ENCODE data around the gene AKT1S1.

AKT1S1 gene

DNA sequence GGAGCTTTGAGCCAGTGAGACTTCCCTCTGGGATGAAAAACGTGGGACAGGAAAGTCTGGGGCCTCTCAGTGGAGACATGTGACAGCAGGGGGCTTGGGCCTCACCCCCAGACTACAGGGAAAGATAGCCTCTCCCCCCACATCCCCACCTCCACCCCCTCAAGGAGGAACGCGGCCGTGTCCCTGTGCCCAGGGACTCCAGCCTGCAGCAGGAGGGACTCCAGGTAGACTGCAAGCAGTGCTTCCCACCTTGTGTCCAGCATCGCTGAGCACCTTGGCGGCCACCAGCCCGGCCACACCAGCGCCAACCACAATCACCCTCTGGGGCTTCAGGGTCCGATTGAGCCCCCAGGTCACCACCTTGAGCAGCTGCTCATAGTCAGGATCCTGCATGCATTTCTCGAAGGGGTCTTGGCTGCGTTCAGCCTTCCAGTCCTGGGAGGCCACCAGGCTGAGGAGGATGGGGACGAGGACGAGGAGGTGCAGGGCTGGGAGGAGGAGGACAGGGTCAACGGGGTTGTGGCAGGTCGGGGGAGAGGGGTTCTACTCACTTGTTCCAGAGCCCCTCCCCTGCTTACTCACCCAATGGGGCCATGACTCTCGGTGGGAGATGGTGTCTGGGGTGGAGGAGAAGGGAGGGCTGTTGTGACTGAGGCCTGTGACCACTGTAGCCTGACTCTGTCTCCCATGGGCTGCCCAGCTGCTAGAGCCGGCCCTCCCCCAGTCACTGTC is 18.6 kb upstream of the AKT1S1 start:
- ChIA-PET POLR2A (interaction anchor here (0.6 kb wide), 1 partner anchor 9 kb away, joined by 4 read pairs; no protein-coding TSS in a partner anchor), CTCF (no interaction called here)
- no peak overlapping the region for H3K27ac ChIP-seq (ENCODE audit: extremely low read depth, low read depth, low read length)
- H3K4me1 ChIP-seq (ENCODE audit: control insufficient read depth, insufficient read depth, low read length), result no peaks in the 10 kb centered on the region
- H3K4me3 ChIP-seq (ENCODE audit: low read depth, low read length), result no peak overlapping the region
- TF ChIP-seq ZFP37 (tag by site-specific recombination; IDR thresholded peaks at IDR 0.05) (no peak), WT1 (tag by site-specific recombination; IDR thresholded peaks at IDR 0.05) (no peak), ZNF623 (tag by site-specific recombination; IDR thresholded peaks at IDR 0.05) (no peak), ZBTB17 (tag by site-specific recombination; IDR thresholded peaks at IDR 0.05) (no peak), ZNF133 (tag by site-specific recombination; IDR thresholded peaks at IDR 0.05) (no peak), ZNF658 (tag by site-specific recombination; IDR thresholded peaks at IDR 0.05) (no peak), ZNF529 (tag by site-specific recombination; IDR thresholded peaks at IDR 0.05; ENCODE audit: insufficient replicate concordance) (no peak), ZNF223 (tag by site-specific recombination; IDR thresholded peaks at IDR 0.05) (no peak), ZNF629 (tag by site-specific recombination; IDR thresholded peaks at IDR 0.05) (no peak), ZNF624 (tag by site-specific recombination; IDR thresholded peaks at IDR 0.05) (no peak)
- TF ChIP-seq, protein P1, sequence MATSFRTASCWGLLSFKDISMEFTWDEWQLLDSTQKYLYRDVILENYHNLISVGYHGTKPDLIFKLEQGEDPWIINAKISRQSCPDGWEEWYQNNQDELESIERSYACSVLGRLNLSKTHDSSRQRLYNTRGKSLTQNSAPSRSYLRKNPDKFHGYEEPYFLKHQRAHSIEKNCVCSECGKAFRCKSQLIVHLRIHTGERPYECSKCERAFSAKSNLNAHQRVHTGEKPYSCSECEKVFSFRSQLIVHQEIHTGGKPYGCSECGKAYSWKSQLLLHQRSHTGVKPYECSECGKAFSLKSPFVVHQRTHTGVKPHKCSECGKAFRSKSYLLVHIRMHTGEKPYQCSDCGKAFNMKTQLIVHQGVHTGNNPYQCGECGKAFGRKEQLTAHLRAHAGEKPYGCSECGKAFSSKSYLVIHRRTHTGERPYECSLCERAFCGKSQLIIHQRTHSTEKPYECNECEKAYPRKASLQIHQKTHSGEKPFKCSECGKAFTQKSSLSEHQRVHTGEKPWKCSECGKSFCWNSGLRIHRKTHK (tag by site-specific recombination; IDR thresholded peaks at IDR 0.05), result no peak
- TF ChIP-seq, protein P2, sequence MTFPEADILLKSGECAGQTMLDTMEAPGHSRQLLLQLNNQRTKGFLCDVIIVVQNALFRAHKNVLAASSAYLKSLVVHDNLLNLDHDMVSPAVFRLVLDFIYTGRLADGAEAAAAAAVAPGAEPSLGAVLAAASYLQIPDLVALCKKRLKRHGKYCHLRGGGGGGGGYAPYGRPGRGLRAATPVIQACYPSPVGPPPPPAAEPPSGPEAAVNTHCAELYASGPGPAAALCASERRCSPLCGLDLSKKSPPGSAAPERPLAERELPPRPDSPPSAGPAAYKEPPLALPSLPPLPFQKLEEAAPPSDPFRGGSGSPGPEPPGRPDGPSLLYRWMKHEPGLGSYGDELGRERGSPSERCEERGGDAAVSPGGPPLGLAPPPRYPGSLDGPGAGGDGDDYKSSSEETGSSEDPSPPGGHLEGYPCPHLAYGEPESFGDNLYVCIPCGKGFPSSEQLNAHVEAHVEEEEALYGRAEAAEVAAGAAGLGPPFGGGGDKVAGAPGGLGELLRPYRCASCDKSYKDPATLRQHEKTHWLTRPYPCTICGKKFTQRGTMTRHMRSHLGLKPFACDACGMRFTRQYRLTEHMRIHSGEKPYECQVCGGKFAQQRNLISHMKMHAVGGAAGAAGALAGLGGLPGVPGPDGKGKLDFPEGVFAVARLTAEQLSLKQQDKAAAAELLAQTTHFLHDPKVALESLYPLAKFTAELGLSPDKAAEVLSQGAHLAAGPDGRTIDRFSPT (tag by site-specific recombination; IDR thresholded peaks at IDR 0.05), result no peak
- TF ChIP-seq, protein P3, sequence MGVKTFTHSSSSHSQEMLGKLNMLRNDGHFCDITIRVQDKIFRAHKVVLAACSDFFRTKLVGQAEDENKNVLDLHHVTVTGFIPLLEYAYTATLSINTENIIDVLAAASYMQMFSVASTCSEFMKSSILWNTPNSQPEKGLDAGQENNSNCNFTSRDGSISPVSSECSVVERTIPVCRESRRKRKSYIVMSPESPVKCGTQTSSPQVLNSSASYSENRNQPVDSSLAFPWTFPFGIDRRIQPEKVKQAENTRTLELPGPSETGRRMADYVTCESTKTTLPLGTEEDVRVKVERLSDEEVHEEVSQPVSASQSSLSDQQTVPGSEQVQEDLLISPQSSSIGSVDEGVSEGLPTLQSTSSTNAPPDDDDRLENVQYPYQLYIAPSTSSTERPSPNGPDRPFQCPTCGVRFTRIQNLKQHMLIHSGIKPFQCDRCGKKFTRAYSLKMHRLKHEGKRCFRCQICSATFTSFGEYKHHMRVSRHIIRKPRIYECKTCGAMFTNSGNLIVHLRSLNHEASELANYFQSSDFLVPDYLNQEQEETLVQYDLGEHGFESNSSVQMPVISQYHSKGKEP (tag by site-specific recombination; IDR thresholded peaks at IDR 0.05), result no peak
- TF ChIP-seq, protein P4, sequence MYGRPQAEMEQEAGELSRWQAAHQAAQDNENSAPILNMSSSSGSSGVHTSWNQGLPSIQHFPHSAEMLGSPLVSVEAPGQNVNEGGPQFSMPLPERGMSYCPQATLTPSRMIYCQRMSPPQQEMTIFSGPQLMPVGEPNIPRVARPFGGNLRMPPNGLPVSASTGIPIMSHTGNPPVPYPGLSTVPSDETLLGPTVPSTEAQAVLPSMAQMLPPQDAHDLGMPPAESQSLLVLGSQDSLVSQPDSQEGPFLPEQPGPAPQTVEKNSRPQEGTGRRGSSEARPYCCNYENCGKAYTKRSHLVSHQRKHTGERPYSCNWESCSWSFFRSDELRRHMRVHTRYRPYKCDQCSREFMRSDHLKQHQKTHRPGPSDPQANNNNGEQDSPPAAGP (tag by site-specific recombination; IDR thresholded peaks at IDR 0.05), result no peak
- no peaks in the 10 kb centered on the region for H3K9me3 ChIP-seq (ENCODE audit: control insufficient read depth, insufficient read depth, low read depth, low read length)
- H3K36me3 ChIP-seq (ENCODE audit: control insufficient read depth in 2 of 2, insufficient read depth in 1 of 2, low read length in 2 of 2), result no peaks in the 10 kb centered on the region

DNA sequence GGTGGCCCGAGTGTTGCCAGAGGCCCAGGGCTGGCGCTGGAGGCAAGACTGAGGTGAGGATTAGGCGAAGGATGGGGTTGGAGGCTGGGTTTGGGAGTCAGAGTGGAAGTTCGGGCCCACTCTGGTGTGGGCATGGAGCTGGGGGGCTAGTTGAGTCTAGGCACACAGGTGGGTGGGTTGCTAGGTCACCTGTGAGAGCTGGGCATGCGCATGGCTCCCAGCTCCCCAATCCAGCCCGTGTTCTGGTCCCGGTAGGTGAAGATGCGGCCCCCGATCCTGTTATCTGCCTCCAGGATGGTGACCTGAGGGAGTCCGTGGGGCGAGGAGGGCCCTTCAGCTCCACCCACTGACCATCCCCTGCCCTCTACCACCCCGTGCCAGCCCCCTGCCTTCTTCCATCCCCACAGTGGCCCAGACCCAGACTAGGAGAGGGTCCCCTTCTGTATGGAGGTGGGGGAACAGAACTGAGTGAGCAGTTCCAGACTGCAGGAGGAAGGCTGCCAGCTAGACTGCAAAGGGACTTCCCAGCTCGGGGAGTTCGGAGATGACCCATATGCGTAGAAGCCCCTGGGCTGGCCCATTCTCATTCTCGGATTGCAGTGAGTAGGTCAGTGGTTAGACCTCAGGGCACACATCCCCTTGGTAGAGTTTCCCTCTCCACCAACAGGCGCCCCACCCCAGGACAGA is 17.9 kb upstream of the AKT1S1 start:
- CTCF ChIA-PET, result interaction anchor here (0.6 kb wide), 1 partner anchor 423 kb away, joined by 6 read pairs; no protein-coding TSS in a partner anchor
- Histone ChIP-seq H3K4me1 (ENCODE audit: control insufficient read depth, insufficient read depth, low read length) (no peaks in the 10 kb centered on the region), H3K36me3 (ENCODE audit: control insufficient read depth in 2 of 2, insufficient read depth in 1 of 2, low read length in 2 of 2) (no peaks in the 10 kb centered on the region), H3K9me3 (ENCODE audit: control insufficient read depth, insufficient read depth, low read depth, low read length) (no peaks in the 10 kb centered on the region), H3K27ac (ENCODE audit: extremely low read depth, low read depth, low read length) (no peak overlapping the region), H3K4me3 (ENCODE audit: low read depth, low read length) (no peak overlapping the region)
- TF ChIP-seq ZNF560 (tag by site-specific recombination; IDR thresholded peaks at IDR 0.05; ENCODE audit: borderline replicate concordance) (no peak), TRIM28 (IDR thresholded peaks at IDR 0.05; ENCODE audit: borderline replicate concordance, low read length) (no peak), ZBTB20 (tag by site-specific recombination; IDR thresholded peaks at IDR 0.05) (no peak)
- TF ChIP-seq, protein P5, sequence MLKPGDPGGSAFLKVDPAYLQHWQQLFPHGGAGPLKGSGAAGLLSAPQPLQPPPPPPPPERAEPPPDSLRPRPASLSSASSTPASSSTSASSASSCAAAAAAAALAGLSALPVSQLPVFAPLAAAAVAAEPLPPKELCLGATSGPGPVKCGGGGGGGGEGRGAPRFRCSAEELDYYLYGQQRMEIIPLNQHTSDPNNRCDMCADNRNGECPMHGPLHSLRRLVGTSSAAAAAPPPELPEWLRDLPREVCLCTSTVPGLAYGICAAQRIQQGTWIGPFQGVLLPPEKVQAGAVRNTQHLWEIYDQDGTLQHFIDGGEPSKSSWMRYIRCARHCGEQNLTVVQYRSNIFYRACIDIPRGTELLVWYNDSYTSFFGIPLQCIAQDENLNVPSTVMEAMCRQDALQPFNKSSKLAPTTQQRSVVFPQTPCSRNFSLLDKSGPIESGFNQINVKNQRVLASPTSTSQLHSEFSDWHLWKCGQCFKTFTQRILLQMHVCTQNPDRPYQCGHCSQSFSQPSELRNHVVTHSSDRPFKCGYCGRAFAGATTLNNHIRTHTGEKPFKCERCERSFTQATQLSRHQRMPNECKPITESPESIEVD (tag by site-specific recombination; IDR thresholded peaks at IDR 0.05), result no peak
- POLR2A ChIA-PET, result no interaction called here
